ENCODE results near the gene TMEM163. TPM values are rescaled to one million over a fixed set of nuclear protein-coding genes. Genes with fewer than 3 reads are reported as not detected.

TMEM163 gene
- total and polyA plus RNA-seq, 2 experiments from 2014 or later, result 1.1 TPM

DNA sequence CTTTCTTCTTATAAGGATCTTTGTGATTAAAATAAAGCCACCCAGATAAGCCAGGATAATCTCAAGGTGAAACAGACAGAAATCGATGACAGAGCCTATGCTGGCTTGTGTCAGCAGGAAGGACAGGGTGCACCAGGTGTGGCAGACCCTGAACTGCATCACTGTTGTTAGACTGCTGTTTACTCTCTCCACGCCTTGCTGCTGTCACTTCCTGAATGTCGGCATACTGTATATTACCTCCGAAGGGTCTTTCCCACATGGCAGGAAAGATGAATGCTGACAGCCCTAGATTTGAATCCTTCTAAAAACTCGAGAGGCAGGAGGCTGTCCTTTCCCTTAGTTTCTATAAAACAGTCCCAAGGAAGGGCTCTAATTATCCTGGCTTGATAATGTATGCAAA is 18.9 kb upstream of the TMEM163 start:
- Histone ChIP-seq H3K79me2 (no peaks in the 10 kb centered on the region), H3K9me3 (ENCODE audit: low read depth) (no peaks in the 10 kb centered on the region), H2AFZ (no peak overlapping the region), H3K9me2 (replicated peaks; ENCODE audit: insufficient read depth) (no peaks in the 10 kb centered on the region), H3K27ac (no peak overlapping the region), H3K4me3 (no peak overlapping the region), H3K27me3 (no peaks in the 10 kb centered on the region), H3K36me3 (replicated peaks; ENCODE audit: insufficient read depth, low read depth) (no peaks in the 10 kb centered on the region), H4K20me1 (ENCODE audit: insufficient read depth, poor library complexity, severe bottlenecking) (no peaks in the 10 kb centered on the region), H3K4me2 (no peak overlapping the region), H3K4me1 (ENCODE audit: insufficient read depth) (no peaks in the 10 kb centered on the region)
- DNase-seq (ENCODE audit: low spot score), result no peak
- TF ChIP-seq EZH2 (IDR thresholded peaks at IDR 0.05; ENCODE audit: borderline replicate concordance), result no peak
- TF ChIP-seq, protein P1, sequence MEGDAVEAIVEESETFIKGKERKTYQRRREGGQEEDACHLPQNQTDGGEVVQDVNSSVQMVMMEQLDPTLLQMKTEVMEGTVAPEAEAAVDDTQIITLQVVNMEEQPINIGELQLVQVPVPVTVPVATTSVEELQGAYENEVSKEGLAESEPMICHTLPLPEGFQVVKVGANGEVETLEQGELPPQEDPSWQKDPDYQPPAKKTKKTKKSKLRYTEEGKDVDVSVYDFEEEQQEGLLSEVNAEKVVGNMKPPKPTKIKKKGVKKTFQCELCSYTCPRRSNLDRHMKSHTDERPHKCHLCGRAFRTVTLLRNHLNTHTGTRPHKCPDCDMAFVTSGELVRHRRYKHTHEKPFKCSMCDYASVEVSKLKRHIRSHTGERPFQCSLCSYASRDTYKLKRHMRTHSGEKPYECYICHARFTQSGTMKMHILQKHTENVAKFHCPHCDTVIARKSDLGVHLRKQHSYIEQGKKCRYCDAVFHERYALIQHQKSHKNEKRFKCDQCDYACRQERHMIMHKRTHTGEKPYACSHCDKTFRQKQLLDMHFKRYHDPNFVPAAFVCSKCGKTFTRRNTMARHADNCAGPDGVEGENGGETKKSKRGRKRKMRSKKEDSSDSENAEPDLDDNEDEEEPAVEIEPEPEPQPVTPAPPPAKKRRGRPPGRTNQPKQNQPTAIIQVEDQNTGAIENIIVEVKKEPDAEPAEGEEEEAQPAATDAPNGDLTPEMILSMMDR (IDR thresholded peaks at IDR 0.05; ENCODE audit: poor library complexity), result no peak
- TF ChIP-seq EZH2phosphoT487 (IDR thresholded peaks at IDR 0.05; ENCODE audit: low read depth, severe bottlenecking, unreplicated experiment), result no peak
- WGBS (ENCODE audit: low lambda C conversion rate, missing lambda C conversion rate), result 47% methylated on average over 5 of the region's 5 CpGs

DNA sequence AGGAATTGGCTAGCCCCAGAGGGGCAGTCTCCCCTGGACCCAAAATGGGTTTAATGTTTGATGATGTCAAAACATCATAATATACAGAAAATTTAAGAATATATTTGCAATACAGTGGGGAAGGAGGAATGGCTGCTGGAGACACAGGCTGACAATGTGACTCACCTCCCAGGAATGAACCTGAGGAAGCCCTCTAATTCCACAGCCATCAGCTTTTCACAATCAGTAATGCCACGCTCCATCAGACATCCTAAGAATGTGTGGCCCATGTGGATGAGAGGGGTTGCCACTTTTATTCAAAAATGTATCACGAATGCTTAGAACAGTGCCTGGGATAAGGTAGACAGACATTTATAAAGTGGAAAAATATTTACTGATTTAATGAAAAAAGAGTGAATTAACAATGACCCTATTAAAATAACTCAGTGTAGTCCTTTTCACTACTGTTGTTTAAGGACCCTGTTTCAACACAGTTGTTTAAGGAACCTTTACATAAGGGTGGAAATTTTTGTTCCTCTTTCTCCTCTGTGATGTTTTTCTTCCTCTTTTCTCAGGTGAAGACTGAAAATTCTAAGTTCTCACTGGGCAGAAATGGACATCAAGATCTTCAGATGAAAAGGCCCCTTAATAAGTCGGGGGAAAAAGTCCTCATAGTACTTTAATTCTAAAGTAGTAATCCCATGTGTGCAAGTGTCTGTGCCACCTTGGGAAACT is 17.5 kb upstream of the TMEM163 start:
- no peaks in the 10 kb centered on the region for H3K4me1 ChIP-seq (ENCODE audit: insufficient read depth)
- no peaks in the 10 kb centered on the region for H4K20me1 ChIP-seq (ENCODE audit: insufficient read depth, poor library complexity, severe bottlenecking)
- no peak overlapping the region for H3K4me2 ChIP-seq
- TF ChIP-seq EZH2phosphoT487 (IDR thresholded peaks at IDR 0.05; ENCODE audit: low read depth, severe bottlenecking, unreplicated experiment) (no peak), EZH2 (IDR thresholded peaks at IDR 0.05; ENCODE audit: borderline replicate concordance) (no peak)
- TF ChIP-seq, protein P1 (IDR thresholded peaks at IDR 0.05; ENCODE audit: poor library complexity), result no peak
- no peaks in the 10 kb centered on the region for H3K36me3 ChIP-seq (replicated peaks; ENCODE audit: insufficient read depth, low read depth)
- DNase-seq (ENCODE audit: low spot score), result peak; percentile 51
- H3K27ac ChIP-seq, result no peak overlapping the region
- H3K79me2 ChIP-seq, result no peaks in the 10 kb centered on the region
- 75% methylated on average over 3 of the region's 3 CpGs for WGBS (ENCODE audit: low lambda C conversion rate, missing lambda C conversion rate)
- no peaks in the 10 kb centered on the region for H3K9me2 ChIP-seq (replicated peaks; ENCODE audit: insufficient read depth)
- no peaks in the 10 kb centered on the region for H3K9me3 ChIP-seq (ENCODE audit: low read depth)
- no peaks in the 10 kb centered on the region for H3K27me3 ChIP-seq
- H3K4me3 ChIP-seq, result no peak overlapping the region
- no peak overlapping the region for H2AFZ ChIP-seq

DNA sequence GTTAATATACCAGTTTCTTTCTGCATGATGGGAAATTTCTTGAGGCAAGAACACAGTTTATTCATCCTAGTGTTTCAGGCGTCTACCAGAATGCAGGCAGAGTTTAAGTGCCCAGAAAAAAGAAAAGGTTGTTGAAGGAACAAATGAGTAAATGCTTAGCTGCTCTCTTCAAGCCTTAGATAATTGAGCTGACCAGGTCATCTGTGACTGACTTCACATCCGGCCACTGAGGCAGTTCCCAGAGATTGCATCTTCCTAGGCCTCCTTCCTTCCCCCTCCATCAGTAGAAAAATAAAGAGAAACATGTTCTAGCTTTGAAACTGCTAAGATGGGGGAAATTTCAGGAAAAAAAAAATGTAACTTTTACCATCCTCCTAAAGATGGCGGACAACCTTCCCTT is 9.4 kb upstream of the TMEM163 start:
- Histone ChIP-seq H3K9me3 (ENCODE audit: low read depth) (no peaks in the 10 kb centered on the region), H3K27ac (no peak overlapping the region), H3K79me2 (no peaks in the 10 kb centered on the region), H3K4me2 (no peak overlapping the region), H3K4me1 (ENCODE audit: insufficient read depth) (no peaks in the 10 kb centered on the region), H3K27me3 (peaks cover 4% of the 10 kb centered on the region), H3K4me3 (no peak overlapping the region), H4K20me1 (ENCODE audit: insufficient read depth, poor library complexity, severe bottlenecking) (no peaks in the 10 kb centered on the region), H3K36me3 (replicated peaks; ENCODE audit: insufficient read depth, low read depth) (no peaks in the 10 kb centered on the region), H3K9me2 (replicated peaks; ENCODE audit: insufficient read depth) (no peaks in the 10 kb centered on the region), H2AFZ (no peak overlapping the region)
- 92% methylated on average over 3 of the region's 3 CpGs for WGBS (ENCODE audit: low lambda C conversion rate, missing lambda C conversion rate)
- no peak for DNase-seq (ENCODE audit: low spot score)
- no peak for TF ChIP-seq EZH2 (IDR thresholded peaks at IDR 0.05; ENCODE audit: borderline replicate concordance)
- TF ChIP-seq, protein P1 (IDR thresholded peaks at IDR 0.05; ENCODE audit: poor library complexity), result no peak
- TF ChIP-seq EZH2phosphoT487 (IDR thresholded peaks at IDR 0.05; ENCODE audit: low read depth, severe bottlenecking, unreplicated experiment), result no peak

Data from hepatocyte (in vitro differentiated cells).